Spinal cord (tissue), 10 donors: Measurements from ENCODE around the gene MAP1A. TPM values are rescaled to one million over a fixed set of nuclear protein-coding genes. Genes with fewer than 3 reads are reported as not detected.

Experiments
- DNase-seq, 6 donors: peaks; one replicate each; pipeline versions ENCODE4 v3.0.0 to v3.0.0-alpha.2; 2013 to 2015; ENCODE audit warnings: low spot score in 6 of 6, low read depth in 4 of 6
- H3K27ac ChIP-seq: one replicate; pipeline ENCODE4 v1.5.1; 2013; ENCODE audit warnings: low read depth, low read length, control low read depth
- H3K27me3 ChIP-seq: one replicate; pipeline ENCODE4 v1.6.1; 2013; ENCODE audit warnings: low read length; ENCODE audit not compliant: control insufficient read depth, insufficient read depth
- H3K36me3 ChIP-seq: one replicate; pipeline ENCODE4 v1.6.1; 2013; ENCODE audit warnings: low read length; ENCODE audit not compliant: control insufficient read depth, insufficient read depth
- H3K4me1 ChIP-seq: one replicate; pipeline ENCODE4 v1.6.1; 2013; ENCODE audit warnings: low read length; ENCODE audit not compliant: control insufficient read depth, insufficient read depth
- H3K4me3 ChIP-seq: one replicate; pipeline ENCODE4 v1.5.1; 2013; ENCODE audit warnings: low read depth, low read length, control low read depth
- H3K9me3 ChIP-seq: one replicate; pipeline ENCODE4 v1.6.1; 2013; ENCODE audit warnings: low read length; ENCODE audit not compliant: control insufficient read depth, insufficient read depth
- WGBS: methylation state at CpG from one replicate; pipeline ENCODE4 v1.1.5; 2013; ENCODE audit warnings: missing lambda C conversion rate; ENCODE audit not compliant: insufficient coverage; 5-methylcytosine and 5-hydroxymethylcytosine counted together
- polyA plus RNA-seq, 2 donors: library from polyadenylated mRNA; unstranded; fragments of 120-200 nt; gene quantifications; one replicate each; pipeline ENCODE4 v1.2.1, GENCODE V29; 2013; ENCODE audit not compliant: insufficient read length in 2 of 2
- total RNA-seq, 2 donors: library from RNA; depleted of rRNA in 1 of 2; stranded (reverse); fragments of 120-200 nt in 1 of 2; fragments of >200 nt in 1 of 2; gene quantifications; one replicate each; pipeline versions ENCODE4 v1.2.3 to v1.2.4, GENCODE V29; 2013 to 2014
- donor health status: healthy.

Gene MAP1A
- total and polyA plus RNA-seq, 4 donors = 71.6 to 230 (median 168) TPM

DNA sequence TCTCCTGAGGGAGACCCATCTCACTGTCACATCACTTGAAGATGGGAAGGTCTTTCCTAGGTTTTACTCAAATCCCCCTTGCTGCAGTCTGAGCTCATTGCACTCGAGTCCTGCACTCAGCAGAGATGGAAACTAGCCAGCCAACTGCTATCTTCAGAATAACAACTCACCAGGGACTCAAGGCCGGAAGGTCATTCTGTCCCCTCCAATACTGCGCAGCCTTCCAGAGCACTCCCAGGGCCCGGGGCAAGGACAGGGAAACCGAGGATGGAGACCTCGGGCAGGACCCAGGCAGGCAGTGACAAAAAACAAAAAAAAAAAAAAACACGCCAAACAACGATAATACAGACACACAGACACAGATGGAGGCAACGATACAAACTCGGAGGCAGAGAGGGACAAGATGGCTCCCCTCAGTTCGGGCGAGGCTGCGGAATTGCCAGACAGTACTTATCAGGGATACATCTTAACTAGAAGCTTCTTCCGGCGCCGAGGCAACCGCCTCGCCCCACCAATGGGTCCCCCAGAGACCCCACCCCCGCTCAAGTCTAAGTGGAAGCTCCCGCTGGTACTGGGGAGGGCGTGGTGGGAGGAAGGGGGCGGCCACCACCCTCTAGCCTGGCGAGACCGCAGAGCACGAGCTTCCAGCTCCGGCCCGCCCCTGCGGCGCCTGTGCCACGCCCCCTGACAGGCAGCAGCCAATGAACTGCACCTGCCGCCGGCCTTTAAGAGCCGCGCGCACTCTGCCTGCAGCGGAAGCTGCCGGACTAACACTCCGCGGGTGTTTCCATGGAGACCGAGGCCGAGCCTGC lies 7.0 kb upstream of the MAP1A start:
- H3K9me3 ChIP-seq = no peaks in the 10 kb centered on the region
- H3K4me3 ChIP-seq = peak overlapping the region; percentile 73
- peak; percentile 93 to 99 (median 98) for DNase-seq
- H3K27ac ChIP-seq = peak overlapping the region; percentile 92
- no peaks in the 10 kb centered on the region for H3K27me3 ChIP-seq
- H3K36me3 ChIP-seq = no peaks in the 10 kb centered on the region
- WGBS = under 1% methylated on average over 32 of the region's 41 CpGs
- peaks cover 41% of the 10 kb centered on the region for H3K4me1 ChIP-seq

DNA sequence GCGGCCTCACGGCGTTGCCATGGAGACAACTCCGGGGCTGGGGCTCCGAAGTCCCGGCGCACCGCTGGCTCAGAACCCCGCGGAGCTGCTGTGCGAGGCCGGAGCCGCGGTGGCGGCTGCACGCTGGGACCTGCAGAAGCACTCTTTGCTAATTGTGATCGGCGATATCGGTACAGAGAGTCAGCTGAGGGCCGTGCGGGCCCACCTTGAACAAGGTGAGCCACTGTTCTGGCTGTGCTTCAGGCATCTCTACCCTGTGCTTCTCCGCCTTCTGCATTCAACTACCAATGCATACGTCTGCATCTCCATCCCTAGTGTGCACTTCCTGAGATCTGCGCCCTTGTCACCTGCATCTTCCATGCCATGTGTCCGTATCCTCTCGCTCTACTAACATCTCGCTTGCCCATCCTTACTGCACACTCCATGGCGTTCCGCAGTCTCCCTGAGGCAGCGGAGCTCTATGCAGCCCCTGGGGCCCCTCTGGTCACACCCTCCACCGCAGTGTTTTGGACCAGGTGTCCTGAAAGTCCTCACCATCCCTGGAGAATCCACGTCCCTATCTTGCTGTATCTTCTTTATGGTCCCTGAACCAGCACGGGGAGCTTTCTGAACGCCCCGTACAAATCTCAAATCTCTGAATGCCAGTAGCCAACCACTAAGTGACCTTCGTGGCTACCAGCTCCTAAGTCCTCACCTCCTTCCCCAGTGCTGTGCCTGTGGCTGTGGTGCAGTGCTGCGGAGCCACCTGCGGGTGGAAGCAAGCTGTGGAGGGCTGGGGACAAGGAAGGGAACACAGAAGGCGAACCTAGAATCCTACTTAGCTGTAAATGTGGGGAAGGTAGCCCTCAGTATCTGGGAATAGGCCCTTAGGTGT lies 6.2 kb upstream of the MAP1A start:
- no peaks in the 10 kb centered on the region for H3K9me3 ChIP-seq
- peak in 2 of 6 donors; percentile 42 to 83 for DNase-seq
- peak overlapping the region; percentile 73 for H3K4me3 ChIP-seq
- H3K36me3 ChIP-seq = no peaks in the 10 kb centered on the region
- no peaks in the 10 kb centered on the region for H3K27me3 ChIP-seq
- WGBS = under 1% methylated on average over 33 of the region's 39 CpGs
- H3K27ac ChIP-seq = peak overlapping the region; percentile 81
- peaks cover 47% of the 10 kb centered on the region for H3K4me1 ChIP-seq

DNA sequence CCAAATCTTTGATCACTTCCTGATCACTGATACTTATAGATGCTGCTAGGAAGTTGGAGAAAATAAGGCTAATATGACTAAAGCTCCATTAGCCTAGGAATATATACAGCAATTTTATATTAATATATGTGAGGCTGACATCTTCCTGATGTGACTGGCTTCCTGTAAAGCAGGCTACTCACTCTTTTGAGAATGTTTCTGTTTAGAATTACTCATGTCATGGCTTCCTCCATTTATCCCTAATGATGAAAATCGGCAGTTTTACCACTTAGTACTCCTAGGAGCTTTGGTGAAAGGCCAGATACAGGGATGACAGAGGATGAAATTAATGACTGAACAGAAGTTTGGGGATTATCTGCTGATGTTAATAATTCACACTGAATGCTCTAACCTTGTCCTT lies 3.9 kb upstream of the MAP1A start:
- Histone ChIP-seq H3K36me3 (no peaks in the 10 kb centered on the region), H3K27me3 (no peaks in the 10 kb centered on the region), H3K27ac (peak overlapping the region; percentile 65), H3K4me1 (peaks cover 64% of the 10 kb centered on the region), H3K9me3 (no peaks in the 10 kb centered on the region), H3K4me3 (no peak overlapping the region)
- WGBS = no CpG with 5 or more reads among the region's 1 CpG
- DNase-seq = no peak

GRCh38 chr15:43514241-43515057 lies 3.0 kb upstream of the MAP1A start:
- Histone ChIP-seq H3K36me3 (no peaks in the 10 kb centered on the region), H3K27ac (peak overlapping the region; percentile 65), H3K4me1 (peaks cover 64% of the 10 kb centered on the region), H3K9me3 (no peaks in the 10 kb centered on the region), H3K4me3 (peak overlapping the region; percentile 0), H3K27me3 (no peaks in the 10 kb centered on the region)
- peak in 2 of 6 donors; percentile 76 to 84 for DNase-seq
- 20% methylated on average over 1 of the region's 4 CpGs for WGBS

DNA sequence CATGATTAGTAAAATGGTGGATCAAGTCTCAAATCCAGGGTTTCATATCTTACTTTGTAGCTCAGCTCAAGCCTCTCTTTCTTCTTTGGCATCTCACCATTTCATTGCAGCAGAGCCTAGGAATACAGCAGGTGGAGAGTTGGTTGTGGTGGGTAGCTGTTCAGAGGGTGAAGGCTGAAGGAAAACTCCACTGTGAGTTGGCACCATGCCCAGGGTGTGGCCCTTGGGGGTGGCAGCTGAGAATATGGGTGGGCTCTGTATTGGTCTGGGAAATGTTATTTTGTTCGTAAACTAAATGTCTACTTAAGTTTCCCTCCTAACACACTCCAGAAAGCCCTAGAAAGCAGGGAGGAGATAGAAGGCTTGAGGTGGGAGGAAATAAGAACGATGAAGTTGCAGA lies 1.7 kb upstream of the MAP1A start:
- Histone ChIP-seq H3K27me3 (no peaks in the 10 kb centered on the region), H3K27ac (peak overlapping the region; percentile 94), H3K9me3 (no peaks in the 10 kb centered on the region), H3K36me3 (peaks cover 8% of the 10 kb centered on the region), H3K4me1 (peaks cover 66% of the 10 kb centered on the region), H3K4me3 (no peak overlapping the region)
- WGBS = no CpG with 5 or more reads among the region's 2 CpGs
- DNase-seq = no peak

DNA sequence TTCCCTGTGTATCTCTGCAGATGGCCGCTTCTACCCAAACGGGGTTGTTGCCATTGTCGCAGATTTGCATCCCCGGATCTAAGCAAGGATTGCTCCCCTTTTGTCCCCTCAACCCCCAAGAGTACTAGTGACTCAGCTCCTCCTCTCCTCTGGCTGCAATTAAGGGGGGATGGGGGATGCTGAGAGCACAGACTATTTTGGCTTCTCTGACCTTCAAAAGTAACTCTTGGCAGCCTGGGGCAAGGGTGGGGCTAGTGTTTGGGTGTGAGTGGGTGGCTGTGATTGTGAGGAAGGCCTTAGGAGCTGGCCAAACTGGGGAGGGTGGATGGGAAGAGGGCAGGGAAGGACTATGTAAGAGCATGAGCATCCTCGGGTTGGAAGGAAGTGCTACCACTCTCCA lies 1.2 kb upstream of the MAP1A start:
- H3K4me1 ChIP-seq = peaks cover 63% of the 10 kb centered on the region
- H3K27me3 ChIP-seq = no peaks in the 10 kb centered on the region
- whole genome bisulfite sequencing = 18% methylated on average over 4 of the region's 5 CpGs
- peak overlapping the region; percentile 94 for H3K27ac ChIP-seq
- peaks cover 13% of the 10 kb centered on the region for H3K36me3 ChIP-seq
- no peaks in the 10 kb centered on the region for H3K9me3 ChIP-seq
- DNase-seq = no peak
- peak overlapping the region; percentile 14 for H3K4me3 ChIP-seq

- peak overlapping the region; percentile 94 for H3K27ac ChIP-seq
- no peaks in the 10 kb centered on the region for H3K9me3 ChIP-seq
- H3K36me3 ChIP-seq = peaks cover 20% of the 10 kb centered on the region
- peak in 2 of 6 donors; percentile 46 to 49 for DNase-seq
- 13% methylated on average over 1 of the region's 4 CpGs for WGBS
- peak overlapping the region; percentile 81 for H3K4me3 ChIP-seq
- peaks cover 58% of the 10 kb centered on the region for H3K4me1 ChIP-seq
- H3K27me3 ChIP-seq = no peaks in the 10 kb centered on the region
These were observed 531 bp upstream of the MAP1A start for GRCh38 chr15:43516801-43517353.

- Histone ChIP-seq H3K27me3 (no peaks in the 10 kb centered on the region), H3K36me3 (peaks cover 34% of the 10 kb centered on the region), H3K9me3 (no peaks in the 10 kb centered on the region), H3K27ac (peak overlapping the region; percentile 94), H3K4me3 (peak overlapping the region; percentile 81), H3K4me1 (peaks cover 54% of the 10 kb centered on the region)
- DNase-seq = peak in 4 of 6 donors; percentile 61 to 95 (median 86)
- 0% methylated on average over 6 of the region's 18 CpGs for WGBS
These were observed 871 bp downstream of the MAP1A start for GRCh38 chr15:43518197-43518761.
